Stromal cell of bone marrow (primary cell): Measurements from ENCODE around the gene DIS3.
"Not testable (repeated sequence)": the region's sequence is repeated elsewhere in the genome, so short reads cannot be mapped to it uniquely, and the experiment has no call there.

Source experiments
- DNase-seq: peaks from one replicate; pipeline ENCODE4 v3.0.0-alpha.2; 2012; ENCODE audit warnings: low read depth

The DIS3 gene, protein sequence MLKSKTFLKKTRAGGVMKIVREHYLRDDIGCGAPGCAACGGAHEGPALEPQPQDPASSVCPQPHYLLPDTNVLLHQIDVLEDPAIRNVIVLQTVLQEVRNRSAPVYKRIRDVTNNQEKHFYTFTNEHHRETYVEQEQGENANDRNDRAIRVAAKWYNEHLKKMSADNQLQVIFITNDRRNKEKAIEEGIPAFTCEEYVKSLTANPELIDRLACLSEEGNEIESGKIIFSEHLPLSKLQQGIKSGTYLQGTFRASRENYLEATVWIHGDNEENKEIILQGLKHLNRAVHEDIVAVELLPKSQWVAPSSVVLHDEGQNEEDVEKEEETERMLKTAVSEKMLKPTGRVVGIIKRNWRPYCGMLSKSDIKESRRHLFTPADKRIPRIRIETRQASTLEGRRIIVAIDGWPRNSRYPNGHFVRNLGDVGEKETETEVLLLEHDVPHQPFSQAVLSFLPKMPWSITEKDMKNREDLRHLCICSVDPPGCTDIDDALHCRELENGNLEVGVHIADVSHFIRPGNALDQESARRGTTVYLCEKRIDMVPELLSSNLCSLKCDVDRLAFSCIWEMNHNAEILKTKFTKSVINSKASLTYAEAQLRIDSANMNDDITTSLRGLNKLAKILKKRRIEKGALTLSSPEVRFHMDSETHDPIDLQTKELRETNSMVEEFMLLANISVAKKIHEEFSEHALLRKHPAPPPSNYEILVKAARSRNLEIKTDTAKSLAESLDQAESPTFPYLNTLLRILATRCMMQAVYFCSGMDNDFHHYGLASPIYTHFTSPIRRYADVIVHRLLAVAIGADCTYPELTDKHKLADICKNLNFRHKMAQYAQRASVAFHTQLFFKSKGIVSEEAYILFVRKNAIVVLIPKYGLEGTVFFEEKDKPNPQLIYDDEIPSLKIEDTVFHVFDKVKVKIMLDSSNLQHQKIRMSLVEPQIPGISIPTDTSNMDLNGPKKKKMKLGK

DNA sequence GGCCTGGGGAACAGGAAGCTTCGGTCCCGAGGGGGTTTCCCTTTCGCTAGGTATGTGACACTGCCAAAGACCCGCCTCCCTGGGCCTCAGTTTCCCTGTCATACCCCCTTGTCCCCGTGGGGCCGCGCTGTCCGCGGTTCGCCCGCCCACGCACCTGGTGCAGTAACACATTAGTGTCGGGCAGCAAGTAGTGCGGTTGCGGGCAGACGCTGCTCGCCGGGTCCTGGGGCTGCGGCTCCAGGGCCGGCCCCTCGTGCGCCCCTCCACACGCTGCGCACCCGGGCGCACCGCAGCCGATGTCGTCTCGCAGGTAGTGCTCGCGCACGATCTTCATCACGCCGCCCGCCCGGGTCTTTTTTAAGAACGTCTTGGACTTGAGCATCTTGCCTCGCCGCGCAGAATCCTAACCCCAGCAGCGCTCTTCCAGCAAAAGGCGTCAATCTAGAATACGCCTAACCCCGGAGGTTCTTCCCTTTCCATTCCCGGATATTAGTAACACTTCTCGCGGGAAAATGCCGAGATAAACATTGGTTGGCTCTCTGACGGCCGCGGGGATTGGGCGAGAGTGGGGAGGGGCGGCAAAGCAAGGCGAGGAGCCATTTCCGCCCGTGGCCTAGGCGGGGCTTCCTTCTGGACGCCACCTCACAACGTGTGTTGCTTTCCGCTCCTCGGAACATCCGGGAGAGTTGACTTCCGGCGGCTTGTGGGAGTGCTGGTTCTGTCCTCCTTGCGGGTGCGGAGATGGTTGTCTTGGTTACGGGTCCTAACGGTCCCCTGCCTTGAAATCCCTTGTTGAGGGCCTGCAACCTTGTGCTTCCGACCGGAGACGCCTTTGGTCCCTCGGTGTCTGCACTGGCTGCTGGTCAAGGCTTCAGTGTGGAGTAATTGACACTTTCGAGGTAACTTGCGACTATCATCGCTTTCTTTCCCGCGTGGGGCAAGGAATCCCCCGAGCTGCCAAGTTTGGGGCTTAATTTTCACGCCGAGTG is at the start of gene DIS3, which contains the start of gene PIBF1:
Gene DIS3, minus strand, starts transcription at position 450 of the 989 bp plus-strand sequence. Its CDS starts 68 bp downstream, at position 382.
Gene PIBF1, plus strand, starts transcription at position 683 of the 989 bp plus-strand sequence. CDS start 1,337 bp downstream, outside the sequence.
- peak; percentile 98 for DNase-seq

DNA sequence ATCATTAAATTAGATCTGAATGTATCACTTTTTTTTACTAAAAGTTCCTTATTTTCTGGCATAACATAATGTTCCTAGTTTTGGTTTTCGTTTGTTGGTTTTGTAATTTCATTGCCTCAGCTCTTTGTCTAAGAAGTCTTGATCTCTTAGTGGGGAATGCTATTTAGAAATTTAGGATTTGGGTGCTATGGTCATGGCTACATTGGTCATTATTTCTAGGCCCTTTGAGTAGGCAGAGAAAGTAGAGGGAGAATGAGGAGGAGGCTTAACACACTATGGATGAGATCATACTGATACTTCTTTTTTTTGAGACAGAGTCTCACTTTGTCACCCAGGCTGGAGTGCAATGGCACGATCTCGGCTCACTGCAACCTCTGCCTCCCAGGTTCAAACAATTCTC is 42.0 kb upstream of the DIS3 start:
- DNase-seq = no peak

DNA sequence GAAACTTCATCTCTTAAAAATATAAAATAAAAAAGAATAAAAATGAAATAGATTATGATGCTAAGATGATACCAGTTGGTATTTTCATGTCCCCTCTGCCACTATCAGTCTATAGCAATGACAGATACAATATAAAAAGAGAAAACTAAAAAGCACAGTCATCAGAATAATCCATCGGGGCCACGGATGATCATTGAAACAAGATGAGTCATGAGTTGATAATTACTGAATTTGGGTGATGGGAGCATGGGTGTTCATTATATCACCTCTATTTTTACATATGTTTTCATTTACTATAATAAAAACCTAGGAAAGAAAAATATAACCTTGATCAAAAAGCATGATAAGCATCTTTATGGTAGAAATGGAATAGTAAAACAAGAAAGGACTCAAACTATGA is 41.4 kb upstream of the DIS3 start:
- DNase-seq = no peak

DNA sequence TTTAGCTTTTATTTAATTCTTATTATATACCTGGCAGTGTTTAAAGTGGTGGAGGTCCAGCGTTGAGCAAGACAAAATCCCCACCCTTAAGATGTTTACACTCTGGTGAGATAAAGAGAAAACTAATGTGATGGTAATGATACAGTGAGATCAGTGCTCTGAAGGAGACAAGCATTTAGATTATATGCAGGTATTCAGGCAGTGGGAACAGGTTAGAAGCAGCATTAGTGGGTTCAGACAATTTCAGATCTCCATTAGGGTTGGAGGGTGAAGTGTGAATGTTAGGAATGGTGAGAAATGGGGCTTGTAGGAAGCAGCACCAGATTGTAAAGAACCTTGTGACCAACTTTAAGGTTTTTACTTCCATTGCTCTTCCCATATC is 39.2 kb upstream of the DIS3 start:
- DNase-seq = no peak

DNA sequence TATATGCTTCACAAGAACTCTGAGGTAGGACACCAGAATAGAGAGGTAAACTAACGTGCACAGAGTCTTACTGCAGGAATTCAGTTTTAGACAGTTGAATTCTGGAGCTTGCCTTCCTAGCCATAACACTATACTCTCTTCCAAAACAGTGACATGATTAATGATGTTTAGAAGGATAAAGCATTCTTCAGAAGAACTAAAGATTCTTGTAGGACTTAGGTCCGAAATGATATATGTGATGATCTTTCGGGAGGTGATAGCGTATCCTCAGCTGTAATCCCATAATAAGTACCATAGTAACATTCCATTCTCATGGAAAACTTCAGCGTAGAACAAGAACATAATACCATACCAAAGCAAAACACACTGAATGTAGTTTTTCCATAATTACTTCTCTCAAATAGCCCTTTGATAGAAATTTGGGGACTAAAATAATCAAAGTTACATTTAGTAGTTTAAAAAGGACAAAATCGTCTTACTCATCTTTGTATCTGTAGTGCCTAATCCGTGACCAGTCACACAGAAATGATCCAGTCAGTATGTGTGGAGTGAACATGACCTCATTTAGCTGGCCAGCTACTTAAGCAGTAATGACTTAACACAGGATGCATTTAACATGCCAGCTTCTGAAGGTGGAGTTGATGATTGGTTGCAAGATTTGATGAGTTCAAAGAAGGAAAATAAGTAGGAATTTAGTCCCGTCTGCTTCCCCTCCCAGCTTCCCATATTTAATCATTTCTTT is 38.6 kb upstream of the DIS3 start:
- DNase-seq = peak; percentile 25

DNA sequence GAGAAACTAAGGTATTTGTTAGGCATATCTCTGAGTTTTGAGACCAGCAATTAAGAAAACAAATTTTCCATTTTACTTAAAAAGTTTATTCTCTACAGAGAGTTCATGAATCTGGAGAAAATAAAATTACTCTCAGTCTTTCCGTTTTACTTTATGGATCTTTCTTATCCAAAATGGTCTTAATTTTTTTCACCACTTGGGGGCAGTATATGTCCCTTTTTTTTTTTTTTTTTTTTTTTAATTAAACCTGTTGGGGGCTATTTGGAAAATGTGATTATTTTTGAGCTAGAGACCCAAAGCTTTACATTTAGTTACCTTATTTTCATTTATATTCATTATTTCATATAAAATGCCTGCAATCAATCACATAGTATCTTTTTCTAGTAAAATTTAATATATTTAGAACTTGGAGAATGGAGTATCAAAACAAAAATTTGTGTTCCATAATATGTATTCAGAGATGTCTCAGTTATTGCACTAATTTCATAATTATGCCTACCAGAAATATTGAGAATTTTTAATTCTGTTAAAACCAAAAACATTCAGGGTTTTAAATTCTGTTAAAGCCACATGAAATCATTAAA is 27.3 kb upstream of the DIS3 start:
- no peak for DNase-seq

DNA sequence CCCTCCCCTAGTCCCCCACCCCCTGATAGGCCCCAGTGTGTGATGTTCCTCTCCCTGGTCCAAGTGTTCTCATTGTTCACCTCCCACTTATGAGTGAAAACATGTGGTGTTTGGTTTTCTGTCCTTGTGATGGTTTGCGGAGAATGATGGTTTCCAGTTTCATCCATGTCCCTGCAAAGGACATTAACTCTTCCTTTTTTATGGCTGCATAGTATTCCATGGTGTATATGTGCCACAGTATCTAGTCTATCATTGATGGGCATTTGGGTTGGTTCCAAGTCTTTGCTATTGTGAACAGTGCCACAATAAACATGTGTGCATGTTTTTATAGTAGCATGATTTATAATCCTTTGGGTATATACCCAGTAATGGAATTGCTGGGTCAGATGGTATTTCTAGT is 24.8 kb upstream of the DIS3 start:
- not testable (repeated sequence) for DNase-seq

DNA sequence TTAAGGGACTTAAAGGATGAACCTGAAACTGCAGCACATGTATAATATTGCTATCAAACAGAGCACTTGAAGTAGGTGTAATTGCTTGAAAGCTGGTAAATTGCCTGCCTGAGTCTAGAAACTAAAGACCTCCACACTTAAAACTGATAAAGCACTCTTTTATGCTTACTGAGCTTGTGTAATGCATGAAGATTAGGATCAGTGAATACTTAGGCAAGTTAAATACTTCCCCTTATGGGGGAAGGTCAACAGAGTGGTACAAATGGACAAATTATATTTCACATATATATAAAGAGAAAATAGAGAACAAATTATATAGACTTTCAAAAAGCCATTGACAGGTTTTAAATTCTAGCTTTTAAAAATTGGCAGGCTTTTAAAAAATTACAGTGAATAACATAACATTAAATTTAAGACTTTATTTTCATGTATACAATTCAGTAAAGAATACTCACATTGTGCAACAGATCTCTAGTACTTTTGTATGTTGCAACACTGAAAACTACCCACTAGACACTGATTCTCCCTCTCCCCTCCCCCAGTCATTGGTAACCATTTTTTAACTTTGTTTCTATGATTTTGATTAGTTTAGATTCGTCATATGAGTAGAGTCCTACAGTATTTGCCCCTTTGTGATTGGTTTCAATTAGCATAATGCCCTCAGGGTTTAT is 24.1 kb upstream of the DIS3 start:
- DNase-seq = no peak

DNA sequence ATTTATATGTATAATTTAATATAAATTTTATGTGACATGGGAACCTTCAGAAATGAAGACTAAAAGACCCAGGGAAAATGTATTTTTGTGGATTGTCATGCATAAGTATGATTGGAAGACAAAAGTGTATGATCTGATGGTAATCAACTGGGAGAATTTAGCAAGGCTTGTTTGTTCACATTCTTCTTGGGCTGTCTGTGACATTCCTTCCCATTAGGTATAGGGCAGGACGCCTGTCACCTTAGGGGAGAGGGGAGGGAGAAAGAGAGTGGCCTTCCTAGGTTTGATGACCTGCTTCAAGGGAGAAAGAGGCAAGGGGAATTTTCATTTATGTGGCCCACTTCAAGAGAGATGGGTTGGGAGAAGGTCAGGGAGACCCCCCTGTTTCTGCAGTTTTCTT is 22.6 kb upstream of the DIS3 start:
- DNase-seq = no peak

DNA sequence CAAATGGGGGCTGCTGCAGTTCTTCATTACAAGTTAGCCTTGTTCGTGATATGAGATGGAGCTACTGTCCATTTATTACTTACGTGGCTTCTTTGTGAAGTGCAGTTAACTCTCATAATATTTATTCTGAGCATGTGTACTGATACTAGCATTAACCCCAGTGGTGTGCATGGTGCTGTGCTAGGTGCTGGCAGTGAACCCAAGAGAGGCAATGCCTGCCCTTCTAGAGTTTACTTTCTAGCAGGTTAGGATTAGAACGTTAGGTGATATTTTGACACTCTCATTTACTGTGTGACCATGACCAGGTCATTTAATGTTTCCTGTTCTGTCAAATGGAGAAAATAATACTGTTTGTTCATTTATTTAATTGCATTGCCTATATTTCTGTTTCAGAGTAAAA is 17.1 kb upstream of the DIS3 start:
- DNase-seq = no peak

DNA sequence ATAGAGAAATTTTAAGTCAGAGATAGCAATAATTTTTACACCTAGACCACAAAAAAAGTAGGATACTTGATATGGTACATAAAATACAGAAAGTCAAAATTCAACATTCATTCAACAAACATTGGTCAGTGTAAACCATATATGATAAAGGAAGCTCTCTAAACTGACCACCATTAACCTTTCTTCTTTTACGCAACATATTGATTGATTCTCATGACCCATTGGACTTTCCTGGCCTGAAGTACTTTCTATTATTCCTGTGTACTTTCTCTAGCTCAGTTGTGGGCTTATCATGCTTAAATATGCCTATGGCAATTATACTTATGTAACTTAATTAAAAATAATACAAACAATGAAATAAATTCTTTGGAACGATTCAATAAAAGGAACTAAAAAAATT is 10.9 kb upstream of the DIS3 start:
- DNase-seq = no peak

DNA sequence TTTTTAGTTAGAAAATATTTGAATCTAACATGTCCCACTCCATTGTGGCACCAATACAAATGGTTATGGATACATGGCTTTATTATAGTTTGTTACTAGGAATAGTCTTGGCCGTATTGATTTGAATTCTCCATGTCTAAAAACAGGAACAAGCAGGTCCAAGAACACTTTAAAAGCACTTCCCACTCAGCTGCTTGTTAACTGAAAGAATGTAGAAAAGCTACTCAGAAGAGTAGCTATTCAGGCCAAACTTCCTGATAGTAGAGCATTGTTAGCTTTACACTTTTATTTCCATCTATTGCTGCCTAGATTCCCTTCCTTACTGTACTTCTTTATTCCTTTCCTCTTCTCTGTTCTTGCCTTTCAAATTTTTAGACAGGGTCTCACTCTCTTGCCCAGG is 7.1 kb upstream of the DIS3 start:
- DNase-seq = no peak

DNA sequence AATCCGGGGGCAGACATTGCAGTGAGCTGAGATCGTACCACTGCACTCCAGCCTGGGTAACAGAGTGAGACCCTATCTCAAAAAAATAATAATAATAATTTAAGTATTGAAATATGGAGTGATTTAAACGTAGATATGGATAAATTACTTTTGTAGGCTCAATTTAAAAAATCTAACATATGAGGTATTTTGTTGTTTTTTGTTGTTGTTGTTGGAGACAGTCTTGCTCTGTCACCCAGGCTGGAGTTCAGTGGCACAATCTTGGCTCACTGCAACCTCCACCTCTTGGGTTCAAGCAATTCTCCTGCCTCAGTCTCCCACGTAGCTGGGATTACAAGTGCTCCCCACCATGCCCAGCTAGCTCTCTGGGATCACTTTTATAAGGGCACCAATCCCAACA is 3.0 kb upstream of the DIS3 start:
- DNase-seq = not testable (repeated sequence)

DNA sequence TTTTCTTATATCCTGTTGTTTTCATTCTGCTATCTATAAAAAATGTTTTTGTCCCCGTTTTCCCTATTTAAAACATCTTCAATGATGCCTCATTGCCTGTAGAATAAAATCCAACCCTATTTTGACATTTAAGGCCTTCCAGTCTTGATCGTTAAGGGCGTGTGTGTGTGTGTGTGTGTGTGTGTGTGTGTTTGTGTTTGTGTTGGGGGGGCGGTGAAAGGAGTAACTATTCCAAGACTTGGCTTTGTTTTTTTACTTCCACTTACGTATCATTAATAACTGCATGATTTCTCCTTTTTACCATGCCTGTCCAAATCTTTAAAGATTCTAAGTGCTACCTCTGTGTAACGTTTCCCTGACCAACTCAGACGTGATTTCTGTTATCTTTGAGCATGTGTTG is 1.0 kb upstream of the DIS3 start:
- DNase-seq = no peak

DNA sequence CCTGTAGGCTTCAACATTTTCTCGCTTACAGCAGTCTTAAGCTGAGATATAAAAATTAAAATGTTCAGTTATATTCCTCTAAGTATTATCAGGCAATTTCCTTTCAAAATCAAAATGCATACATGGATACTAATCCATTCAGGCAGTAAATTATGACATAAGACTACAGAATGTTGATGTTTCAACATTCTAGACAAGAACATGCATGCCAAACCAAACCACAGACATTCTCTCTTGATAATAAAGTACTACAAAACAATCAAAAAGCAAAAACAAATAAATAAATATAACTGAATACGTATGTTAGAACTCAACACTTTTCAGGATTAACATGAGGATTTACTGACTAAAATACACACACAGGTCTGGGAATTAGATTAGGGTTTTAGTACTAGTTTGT is 7.7 kb downstream of the DIS3 start:
- no peak for DNase-seq

DNA sequence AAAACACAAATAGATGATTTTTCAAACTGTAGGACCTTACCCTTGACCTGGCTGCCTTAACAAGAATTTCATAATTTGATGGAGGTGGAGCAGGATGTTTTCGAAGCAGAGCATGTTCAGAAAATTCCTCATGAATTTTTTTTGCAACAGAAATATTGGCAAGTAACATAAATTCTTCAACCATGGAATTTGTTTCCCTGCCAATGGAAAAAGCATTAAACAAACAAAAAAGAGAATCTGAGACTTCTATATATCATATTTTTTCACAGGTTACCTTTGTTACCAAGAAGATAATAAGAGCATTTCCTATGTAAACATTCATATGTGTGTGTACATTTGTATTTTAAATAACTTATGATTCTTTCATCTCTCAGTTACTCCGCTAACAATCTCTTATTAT is 18.3 kb downstream of the DIS3 start:
- DNase-seq = no peak

DNA sequence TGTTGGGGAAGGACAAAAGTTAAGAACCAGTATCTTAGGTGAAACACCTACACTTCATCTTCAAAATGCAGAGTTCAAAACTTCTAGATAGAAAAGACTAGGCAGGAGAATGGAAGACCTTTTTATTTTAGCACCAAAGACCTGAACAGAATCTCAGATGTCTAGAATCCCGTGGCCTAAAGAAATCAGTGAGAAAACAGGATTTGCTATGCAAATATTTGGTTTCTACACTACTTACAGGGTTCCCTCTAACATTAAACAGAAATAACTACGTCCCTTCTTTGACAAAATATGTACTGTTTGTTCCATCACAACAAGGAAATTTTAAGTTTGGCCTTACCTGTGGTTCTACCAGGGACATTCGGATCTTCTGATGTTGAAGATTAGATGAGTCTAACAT is 21.5 kb downstream of the DIS3 start:
- no peak for DNase-seq

DNA sequence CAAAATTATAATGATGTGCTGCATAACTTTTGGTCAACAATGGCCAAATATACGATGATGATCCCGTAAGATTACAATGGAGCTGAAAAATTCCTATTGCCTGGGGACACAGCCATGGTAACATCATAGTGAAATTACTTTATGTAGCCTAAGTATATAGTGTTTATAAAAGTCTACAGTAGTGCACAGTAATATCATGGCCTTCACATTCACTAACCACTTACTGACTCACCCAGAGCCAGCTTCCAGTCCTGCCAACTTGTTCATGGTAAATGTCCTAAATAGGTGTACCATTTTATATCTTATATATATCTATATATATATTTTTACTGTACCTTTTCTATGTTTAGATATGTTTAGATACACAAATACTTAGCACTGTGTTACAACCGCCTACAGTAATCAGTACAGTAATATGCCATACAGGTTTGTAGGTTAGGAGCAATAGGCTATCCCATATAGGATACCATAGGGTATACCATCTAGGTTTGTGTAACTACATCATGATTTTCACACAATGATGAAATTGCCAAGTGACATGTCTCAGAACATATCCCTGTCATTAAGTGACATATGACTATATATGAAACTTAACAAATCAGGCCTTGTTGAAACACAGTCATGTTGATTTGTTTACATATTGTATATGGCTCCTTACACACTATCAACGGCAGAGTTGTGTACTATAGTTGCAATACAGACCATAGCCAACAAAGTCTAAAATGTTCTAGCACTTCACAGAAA is 23.7 kb downstream of the DIS3 start:
- no peak for DNase-seq

DNA sequence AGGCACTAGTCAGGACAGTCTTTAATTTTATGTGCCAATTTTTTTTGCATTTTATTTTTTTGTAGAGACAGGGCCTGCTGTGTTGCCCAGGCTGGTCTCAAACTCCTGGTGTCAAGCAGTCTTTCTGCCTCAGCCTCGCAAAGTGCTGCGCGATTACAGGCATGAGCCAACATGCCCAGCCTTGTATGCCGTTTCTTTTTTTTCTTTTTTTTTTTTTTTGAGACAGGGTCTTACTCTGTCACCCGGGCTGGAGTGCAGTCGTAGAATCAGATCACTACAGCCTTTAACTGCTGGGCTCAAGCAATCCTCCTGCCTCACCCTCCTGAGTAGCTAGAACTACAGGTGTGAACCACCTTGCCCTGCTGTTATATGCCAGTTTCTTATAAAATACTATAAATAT is 27.6 kb downstream of the DIS3 start:
- no peak for DNase-seq
